ENCODE measurements around the gene ASCC1. TPM values are rescaled to one million over a fixed set of nuclear protein-coding genes. Genes with fewer than 3 reads are reported as not detected.

ASCC1 gene
- total RNA-seq, 1 donor from 2014 or later, result 33.9 TPM

DNA sequence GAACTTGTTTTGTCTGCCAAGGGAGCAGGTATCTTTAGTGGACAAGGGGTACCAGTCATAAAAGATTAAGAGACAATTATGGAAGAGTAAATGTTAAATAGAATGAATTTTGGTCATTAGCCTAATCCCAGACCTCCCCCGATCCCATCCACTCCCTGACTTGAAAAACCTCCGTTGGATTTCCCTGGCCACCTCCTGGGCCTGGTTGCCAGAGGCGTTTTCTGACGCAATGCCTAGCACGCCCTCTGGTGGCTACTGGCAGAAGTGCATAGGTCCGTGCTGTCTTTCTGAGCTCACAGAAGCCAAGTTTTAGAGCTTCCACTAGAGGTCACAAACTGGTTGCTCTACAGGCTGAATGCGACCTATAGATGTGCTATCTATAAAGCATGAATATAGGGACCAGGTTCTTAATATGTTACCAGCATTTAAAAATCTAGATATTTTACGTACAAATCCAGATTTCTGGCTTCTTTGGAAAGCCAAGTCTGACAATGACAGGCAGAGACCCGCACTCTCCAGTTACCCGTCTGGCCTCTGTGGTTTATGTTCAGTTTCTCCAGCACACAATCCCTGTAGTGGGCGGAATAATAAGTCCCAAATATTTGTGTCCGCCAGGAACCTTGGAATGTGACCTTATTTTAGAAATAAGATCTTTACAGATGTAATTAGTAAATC lies 167.5 kb downstream of the ASCC1 start:
- H3K9me3 ChIP-seq (ENCODE audit: insufficient read depth, low read depth, low read length), result no peaks in the 10 kb centered on the region
- peaks cover 8% of the 10 kb centered on the region for H3K27me3 Mint-ChIP-seq (ENCODE audit: low read depth, unreplicated experiment)
- H3K4me3 Mint-ChIP-seq (ENCODE audit: unreplicated experiment), result no peak overlapping the region
- H3K27ac ChIP-seq (ENCODE audit: low read depth, low read length), result no peak overlapping the region
- FAIRE-seq (peak; percentile 96), DNase-seq (ENCODE audit: low read depth) (peak; percentile 68)
- no peak overlapping the region for H3K4me3 ChIP-seq (ENCODE audit: insufficient read depth, low read depth, low read length)
- peaks cover 8% of the 10 kb centered on the region for H3K4me1 Mint-ChIP-seq (ENCODE audit: low read depth, unreplicated experiment)
- no peaks in the 10 kb centered on the region for H3K79me2 ChIP-seq (ENCODE audit: insufficient read depth, low read length)
- peaks cover 3% of the 10 kb centered on the region for H3K9me3 Mint-ChIP-seq (ENCODE audit: unreplicated experiment)
- H4K20me1 ChIP-seq (ENCODE audit: insufficient read depth, low read length), result no peaks in the 10 kb centered on the region
- H3K27me3 ChIP-seq (ENCODE audit: insufficient read depth, low read length), result peaks cover 2% of the 10 kb centered on the region
- no peaks in the 10 kb centered on the region for H3K4me1 ChIP-seq (ENCODE audit: insufficient read depth, low read length)
- H3K9ac ChIP-seq (ENCODE audit: low read length), result no peak overlapping the region
- H3K36me3 Mint-ChIP-seq (ENCODE audit: low read depth, unreplicated experiment), result peaks cover 5% of the 10 kb centered on the region
- no peak overlapping the region for H3K4me2 ChIP-seq (ENCODE audit: low read length)
- H3K27ac Mint-ChIP-seq (ENCODE audit: unreplicated experiment), result peak overlapping the region; percentile 72
- no peak overlapping the region for H2AFZ ChIP-seq (ENCODE audit: low read depth, low read length)
- TF ChIP-seq, protein P1, sequence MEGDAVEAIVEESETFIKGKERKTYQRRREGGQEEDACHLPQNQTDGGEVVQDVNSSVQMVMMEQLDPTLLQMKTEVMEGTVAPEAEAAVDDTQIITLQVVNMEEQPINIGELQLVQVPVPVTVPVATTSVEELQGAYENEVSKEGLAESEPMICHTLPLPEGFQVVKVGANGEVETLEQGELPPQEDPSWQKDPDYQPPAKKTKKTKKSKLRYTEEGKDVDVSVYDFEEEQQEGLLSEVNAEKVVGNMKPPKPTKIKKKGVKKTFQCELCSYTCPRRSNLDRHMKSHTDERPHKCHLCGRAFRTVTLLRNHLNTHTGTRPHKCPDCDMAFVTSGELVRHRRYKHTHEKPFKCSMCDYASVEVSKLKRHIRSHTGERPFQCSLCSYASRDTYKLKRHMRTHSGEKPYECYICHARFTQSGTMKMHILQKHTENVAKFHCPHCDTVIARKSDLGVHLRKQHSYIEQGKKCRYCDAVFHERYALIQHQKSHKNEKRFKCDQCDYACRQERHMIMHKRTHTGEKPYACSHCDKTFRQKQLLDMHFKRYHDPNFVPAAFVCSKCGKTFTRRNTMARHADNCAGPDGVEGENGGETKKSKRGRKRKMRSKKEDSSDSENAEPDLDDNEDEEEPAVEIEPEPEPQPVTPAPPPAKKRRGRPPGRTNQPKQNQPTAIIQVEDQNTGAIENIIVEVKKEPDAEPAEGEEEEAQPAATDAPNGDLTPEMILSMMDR (IDR thresholded peaks at IDR 0.05; ENCODE audit: insufficient read depth, low read depth, low read length), result peak; percentile 100
- no peak for TF ChIP-seq EZH2 (IDR thresholded peaks at IDR 0.05; ENCODE audit: insufficient read depth, low read length)
- no peaks in the 10 kb centered on the region for H3K36me3 ChIP-seq (ENCODE audit: insufficient read depth, low read length)

Other genes starting within 250 kb of the ASCC1 start
- gene SPOCK2, start 127.7 kb downstream of the ASCC1 start, total RNA-seq, result 0.89 and 1.4 TPM in 2 replicates
- 44.2 and 47.3 TPM in 2 replicates for gene ANAPC16, start 264 bp downstream of the ASCC1 start, total RNA-seq
- 244 and 313 TPM in 2 replicates for gene DDIT4, start 57.6 kb upstream of the ASCC1 start, total RNA-seq
- 24.3 and 24.8 TPM in 2 replicates for gene DNAJB12, start 138.6 kb upstream of the ASCC1 start, total RNA-seq